HG03520 (cell line): ENCODE measurements around the gene OR52A1.
"Not testable (repeated sequence)": the region's sequence is repeated elsewhere in the genome, so short reads cannot be mapped to it uniquely, and the experiment has no call there.

Source experiments
- ATAC-seq: cut with Tn5 transposase; IDR thresholded peaks from one replicate; pipeline ENCODE4 v1.9.1; 2021; ENCODE audit warnings: mild to moderate bottlenecking, moderate library complexity; ENCODE audit not compliant: unreplicated experiment

The OR52A1 gene

DNA sequence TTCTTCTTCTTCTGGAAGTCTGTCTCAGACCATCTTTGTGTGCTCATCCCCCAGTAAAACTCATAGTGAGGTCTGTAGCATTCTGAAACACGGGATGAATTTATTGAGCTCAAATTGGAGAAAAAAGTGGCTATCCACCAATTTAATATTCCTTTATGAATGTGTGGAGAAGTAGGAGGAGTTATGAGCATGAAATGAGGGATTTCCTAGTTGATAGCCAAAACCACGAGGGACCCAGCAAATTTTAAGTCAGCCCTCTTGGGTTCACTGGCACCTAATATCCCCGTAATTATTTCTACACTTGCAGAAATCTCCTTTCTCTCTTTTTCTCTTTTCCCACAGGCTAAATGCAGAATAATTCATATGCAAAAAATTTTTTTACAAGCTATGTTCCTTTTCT lies at the start of gene OR52A1:
OR52A1 (minus strand) TSS at position 101 of the 400 bp plus-strand sequence. CDS start 2,388 bp downstream, outside the sequence.
- ATAC-seq, result no peak

DNA sequence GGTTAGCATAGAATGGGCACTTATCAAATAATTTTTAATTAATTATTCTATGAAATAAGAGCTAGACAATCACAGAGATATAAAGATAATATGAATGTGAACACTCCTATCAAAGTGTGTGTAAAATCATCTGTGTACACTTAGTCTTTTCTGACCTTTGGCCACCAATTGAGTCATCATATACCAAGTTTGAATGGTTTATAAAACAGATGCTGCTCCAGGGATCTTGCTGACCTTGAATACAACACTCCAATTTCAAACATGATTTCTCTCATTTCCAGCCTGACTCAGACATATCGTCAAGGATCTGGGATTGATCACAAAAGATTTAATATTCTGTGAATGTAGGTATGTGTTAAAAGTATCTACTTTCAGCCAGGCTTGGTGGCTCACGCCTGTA lies 48.8 kb upstream of the OR52A1 start:
- ATAC-seq, result no peak

DNA sequence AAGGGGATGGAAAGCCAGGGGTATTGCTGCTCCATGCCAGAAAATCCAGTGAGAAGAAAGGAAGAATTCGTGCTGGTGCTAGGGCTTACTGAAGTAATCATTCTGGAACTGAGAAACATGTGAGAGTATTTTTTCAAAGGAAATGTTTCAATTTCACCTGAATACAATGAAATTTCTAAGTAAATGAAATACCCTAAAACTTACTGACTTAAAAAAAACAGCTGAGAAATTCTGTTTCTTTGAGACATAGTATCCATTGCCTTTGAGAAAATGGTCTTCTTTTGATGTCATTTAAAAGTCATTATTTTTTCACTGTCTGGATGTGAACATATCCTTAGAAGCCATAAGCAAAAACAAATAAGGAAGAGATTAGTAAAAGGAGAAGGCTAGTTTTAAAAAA lies 46.0 kb upstream of the OR52A1 start, which contains the start of gene OR51V1:
OR51V1 (minus strand) TSS at position 101 of the 400 bp plus-strand sequence; CDS start at position 101, 0 bp downstream.
- ATAC-seq, result no peak

DNA sequence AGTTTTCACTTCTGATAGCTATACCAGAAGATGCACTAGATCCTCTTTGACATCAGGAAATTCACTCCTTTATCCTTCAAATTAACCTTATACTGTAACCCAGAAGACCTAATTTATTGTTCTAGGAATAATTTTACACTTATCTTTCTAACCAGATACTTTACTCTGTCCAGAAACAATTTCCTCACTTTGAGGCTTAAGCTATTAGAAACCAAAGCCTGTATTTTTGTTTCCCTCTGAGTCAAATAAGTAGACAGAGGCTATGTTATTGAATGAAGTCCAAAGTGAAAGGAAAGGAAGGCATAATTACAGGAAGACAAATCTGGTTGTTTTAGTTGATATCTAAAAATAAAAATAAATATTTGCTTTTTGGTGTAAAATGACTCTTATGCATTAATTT lies 43.7 kb upstream of the OR52A1 start:
- ATAC-seq, result no peak

DNA sequence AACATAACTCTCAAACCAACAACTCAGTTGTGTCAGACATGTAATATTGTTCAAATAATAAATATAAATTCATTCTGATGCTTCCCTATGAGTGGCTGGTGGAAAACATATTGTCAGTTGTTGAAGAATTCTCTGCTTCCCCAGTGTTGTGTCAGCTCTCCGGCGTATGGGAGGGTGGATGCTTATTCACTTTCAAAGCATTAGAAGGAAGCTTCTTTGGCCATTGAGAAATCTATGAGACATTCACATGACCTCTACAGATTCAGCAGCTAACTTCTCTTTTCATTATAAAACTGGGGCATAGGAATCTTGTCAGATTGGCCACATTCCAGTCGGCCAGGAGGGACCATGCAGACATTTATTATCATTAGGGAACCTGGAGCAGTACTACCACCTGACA lies 43.0 kb upstream of the OR52A1 start:
- ATAC-seq, result no peak

DNA sequence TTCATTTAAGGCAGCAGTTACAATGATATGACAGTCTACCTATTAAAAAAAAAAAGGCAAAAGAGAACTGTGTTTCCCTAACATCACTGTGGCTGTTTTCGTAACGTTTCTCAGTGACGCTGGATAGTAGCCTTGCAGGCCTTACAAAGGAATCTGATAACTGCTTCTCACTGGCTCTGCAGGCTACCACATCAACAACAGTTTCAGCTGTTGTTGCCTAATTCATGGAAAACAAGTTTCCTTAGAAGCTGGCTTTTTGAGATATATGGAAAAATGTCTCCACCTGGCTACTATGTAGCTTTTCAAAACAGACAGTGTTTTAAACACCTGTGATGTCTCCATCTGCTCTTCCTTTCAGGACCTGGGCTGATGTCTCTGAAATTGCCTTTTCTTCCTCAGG lies 42.2 kb upstream of the OR52A1 start:
- ATAC-seq, result no peak

DNA sequence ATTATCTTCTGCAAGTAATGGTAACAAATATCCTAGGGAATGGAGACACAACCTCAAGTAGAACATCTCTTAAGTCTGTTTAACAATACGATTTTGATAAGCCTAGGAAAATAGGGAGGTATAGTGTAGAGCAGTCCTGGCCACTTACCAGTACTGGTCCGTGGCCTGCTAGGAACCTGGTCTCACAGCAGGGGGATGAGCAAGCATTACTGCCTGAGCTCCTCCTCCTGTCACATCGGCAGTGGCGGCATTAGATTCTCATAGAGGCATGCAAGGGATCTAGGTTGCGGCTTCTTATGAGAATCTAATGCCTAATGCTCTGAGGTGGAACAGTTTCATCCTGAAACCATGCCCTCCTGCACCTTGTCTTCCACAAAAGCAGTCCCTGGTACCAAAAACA lies 41.5 kb upstream of the OR52A1 start:
- ATAC-seq, result no peak

DNA sequence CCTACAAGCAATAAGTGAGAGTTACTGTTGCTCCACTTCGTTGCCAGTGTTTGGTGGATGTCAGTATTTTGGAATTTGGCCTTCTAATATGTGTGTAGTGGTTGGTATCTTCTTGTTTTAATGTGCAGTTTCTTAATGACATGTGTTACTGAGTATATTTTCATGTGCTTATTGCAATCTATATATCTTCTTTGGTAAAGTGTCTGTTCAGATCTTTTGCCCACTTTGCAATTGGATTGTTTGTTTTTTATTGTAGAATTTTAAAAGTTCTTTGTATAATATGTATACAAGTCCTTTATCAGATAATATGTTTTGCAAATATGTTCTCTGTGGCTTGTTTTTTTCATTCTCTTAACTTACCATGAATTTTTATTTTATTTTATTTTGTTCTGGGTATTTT lies 38.2 kb upstream of the OR52A1 start:
- ATAC-seq, result no peak

DNA sequence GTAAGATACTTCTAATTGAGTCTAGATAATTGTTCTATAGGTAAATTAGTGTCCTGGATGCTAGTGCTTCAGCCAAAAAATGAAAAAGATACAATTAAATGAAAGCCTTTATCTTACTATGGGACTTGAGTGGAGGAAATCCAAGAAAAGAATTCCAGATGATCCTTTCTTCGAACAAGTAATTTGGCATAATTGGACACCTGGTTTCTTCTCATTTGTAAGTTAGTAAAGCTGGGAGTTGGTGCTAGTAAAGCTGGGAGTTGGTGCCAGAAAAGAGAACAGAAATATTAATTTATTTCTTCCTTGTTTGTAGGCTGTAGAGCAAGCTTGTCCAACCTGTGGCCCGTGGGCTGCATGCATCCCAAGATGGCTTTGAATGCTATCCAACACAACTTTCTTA lies 33.6 kb upstream of the OR52A1 start:
- ATAC-seq, result no peak

DNA sequence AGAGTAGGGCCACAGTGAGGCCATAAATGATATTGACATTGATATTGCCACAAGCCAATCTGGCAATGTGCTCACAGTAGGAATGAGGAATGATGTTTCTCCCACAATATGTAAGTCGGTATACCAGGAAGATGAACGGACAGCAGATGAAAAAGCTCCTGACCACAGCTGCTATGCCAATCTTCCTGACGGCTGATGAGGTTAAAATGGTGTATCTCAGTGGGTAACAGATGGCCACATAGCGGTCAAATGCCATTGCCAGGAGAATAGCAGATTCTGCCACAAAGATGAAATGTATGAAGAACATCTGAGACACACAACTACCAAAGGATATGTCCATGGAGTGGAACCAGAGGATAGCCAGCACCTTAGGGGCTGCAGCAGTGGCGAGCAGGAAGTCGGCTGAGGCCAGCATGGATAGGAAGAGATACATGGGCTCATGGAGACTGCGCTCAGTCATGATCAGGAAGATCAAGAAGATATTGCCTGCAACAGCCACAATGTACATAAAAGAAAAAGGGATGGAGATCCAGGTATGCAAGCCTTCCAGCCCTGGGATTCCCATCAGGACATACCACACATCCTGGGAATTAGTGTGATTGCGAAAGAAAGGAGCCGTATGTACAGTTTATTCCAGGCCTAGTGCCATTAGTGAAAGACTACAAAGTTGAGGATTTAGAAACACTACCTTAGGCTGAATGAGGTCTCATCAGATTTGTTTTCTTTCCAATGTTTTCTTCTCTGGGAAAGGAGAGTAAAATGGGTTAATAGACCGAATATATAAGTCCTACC lies 23.7 kb upstream of the OR52A1 start:
- ATAC-seq, result no peak

DNA sequence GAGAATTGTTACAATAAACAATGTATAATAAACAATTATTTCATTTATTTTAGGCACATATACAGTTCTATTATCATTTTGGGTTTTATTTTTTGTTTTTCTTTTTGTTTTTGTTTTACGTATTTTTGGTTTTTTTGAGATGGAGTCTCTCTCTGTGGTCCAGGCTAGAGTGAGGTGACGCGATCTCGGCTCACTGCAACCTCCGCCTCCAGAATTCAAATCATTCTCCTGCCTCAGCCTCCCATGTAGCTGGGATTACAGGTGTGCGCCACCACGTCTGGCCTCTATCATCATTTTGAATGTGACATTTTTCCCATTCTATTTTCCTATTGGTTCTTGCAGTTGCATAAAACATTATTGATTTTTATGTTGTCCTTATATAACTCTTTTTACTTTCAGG lies 20.4 kb upstream of the OR52A1 start:
- ATAC-seq, result no peak

DNA sequence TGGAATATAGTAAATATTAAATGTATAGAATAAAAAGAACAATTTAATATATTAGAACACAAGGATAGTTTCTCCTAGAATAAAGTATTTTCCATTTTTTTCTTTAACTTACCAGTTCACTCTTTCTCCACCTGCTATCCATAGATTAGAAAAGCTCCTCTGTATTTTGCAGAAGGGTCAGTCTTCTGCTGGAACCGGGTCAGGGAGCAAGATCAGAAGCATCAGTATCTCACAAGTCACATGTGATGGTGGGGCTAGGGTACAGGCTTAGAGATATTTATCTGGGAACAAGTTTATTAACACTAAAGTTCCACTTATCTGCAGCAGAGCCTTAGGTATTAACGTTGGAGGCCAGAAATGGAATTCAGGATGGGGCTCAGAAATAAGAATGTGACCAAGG lies 17.3 kb upstream of the OR52A1 start:
- ATAC-seq, result no peak

DNA sequence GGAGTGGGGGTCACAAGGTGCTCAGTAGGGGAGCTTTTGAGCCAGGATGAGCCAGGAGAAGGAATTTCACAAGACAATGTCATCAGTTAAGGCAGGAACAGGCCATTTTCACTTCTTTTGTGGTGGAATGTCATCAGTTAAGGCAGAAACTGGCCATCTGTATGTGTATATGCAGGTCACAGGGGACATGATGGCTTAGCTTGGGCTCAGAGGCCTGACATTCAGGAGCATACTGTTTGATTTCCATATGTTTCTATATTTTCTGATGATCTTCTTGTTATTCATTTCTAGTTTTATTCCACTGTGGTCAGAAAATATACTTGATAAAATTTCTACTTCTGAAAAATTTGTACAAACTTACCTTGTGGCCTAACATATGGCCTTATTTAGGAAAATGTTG lies 11.3 kb upstream of the OR52A1 start:
- not testable (repeated sequence) for ATAC-seq

DNA sequence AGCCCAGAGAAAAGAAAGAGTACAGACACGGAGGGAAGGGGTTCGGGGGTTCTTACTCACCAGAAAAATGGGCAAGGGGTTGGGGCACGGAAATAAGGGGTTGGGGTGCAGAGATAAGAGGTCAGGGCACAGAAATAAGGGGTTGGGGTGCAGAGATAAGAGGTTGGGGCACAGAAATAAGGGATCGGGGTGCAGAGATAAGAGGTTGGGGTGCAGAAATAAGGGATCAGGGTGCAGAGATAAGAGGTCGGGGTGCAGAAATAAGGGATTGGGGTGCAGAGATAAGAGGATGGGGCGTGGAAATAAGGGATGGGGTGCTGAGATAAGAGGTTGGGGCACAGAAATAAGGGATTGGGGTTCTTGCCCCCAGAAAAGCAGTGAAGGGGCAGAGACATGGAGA lies 10.2 kb upstream of the OR52A1 start:
- not testable (repeated sequence) for ATAC-seq

DNA sequence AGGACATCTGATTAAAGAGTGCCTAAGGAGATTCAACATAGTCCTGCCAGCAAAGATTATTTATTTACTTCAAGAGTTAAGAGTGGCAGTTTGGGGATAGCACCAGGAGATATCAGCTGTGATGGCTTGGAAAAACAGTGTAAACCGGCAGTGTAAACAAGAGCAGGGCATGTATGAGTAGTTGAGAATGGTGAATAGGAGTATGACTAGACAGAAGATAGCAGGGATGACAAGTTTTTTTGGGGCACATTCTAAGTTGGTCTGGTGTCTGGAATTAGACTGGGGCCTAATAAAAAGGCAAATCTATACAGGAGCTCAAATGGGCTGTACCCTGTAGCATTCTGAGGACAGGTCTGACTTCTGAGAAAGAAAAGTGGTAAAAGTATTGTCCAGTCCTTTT lies 6.5 kb upstream of the OR52A1 start:
- ATAC-seq, result not testable (repeated sequence)

DNA sequence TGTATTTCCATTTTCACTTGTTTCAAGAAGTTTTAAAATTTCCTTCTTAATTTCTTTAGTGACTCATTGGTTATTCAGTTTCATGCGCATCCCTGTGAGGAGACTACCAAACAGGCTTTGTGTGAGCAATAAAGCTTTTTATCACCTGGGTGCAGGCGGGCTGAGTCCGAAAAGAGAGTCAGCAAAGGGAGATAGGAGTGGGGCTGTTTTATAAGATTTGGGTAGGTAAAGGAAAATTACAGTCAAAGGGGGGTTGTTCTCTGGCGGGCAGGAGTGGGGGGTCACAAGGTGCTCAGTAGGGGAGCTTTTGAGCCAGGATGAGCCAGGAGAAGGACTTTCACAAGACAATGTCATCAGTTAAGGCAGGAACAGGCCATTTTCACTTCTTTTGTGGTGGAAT lies 5.7 kb upstream of the OR52A1 start:
- not testable (repeated sequence) for ATAC-seq

DNA sequence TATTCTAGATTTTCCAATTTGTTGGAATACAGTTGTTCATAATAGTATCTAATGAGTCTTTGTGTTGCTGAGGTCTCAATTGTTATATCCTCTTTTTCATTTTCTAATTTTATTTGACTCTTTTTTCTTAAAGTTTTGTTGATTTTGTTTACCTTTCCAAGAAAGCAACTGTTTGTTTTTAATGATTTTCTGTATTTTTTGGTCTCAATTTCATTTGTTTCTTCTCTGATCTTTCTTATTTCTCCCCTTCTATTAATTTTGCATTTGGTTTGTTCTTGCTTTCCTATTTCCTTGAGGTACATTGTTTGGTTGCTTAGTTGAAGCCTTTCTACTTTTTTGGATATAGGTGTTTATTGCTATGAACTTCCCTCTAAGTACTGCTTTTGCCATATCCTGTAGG lies 5.2 kb upstream of the OR52A1 start:
- ATAC-seq, result no peak

DNA sequence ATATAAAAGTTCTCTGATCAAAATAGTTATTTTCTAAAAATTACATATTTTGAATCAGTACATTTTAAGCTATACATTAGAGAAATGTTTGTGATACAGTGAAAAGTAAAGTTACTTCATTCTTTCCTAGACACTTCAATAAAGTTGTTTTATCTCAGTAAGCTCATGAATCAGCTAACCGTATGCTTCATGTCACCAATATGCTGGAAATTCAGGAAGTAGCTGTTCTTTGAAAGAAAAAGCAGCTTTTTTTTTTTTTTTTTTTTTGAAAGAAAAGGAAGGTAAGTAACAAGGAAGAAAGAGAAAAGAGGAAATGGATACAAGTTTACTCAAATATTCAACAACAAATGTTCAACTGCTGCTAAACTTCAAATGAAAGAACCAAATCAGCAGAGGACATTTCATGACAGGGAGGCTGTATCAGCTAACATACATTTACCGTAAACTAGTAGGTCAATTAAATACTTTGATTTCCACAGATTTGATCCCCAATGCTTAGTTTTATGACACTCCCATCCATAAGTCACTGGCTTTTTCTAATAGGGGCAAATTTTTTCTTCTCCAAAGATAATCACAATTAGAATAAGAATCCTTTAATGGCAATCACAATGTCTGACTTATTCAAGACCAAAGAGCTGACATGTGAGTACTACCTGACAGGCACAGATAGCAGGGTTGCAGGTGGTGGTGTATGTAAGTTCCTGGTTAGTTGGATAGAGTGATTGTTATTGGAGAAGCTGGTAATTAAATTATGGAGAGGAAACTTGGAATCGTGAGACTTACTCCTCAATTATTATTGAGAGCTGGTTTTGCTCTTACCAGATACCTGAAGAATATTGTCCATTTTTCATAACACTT lies 754 bp downstream of the OR52A1 start:
- ATAC-seq, result no peak

DNA sequence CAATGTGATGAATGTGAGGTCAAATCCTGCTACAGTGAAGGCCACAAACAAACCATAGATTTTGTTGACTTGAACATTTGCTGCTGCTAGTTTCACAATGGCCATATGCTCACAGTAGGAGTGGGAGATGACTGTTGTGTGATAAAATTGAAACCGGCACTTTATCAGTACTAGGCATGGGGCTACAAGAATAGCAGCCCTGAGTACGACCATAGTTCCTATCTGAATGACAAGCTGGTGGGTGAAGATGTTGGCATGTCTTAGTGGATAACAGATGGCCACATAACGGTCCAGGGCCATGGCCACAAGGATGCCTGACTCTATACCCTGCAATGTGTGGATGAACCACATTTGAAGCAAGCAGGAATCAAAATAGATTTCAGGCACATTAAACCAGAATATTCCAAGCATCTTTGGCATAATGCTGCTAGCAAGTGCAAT lies 2.8 kb downstream of the OR52A1 start:
- no peak for ATAC-seq

DNA sequence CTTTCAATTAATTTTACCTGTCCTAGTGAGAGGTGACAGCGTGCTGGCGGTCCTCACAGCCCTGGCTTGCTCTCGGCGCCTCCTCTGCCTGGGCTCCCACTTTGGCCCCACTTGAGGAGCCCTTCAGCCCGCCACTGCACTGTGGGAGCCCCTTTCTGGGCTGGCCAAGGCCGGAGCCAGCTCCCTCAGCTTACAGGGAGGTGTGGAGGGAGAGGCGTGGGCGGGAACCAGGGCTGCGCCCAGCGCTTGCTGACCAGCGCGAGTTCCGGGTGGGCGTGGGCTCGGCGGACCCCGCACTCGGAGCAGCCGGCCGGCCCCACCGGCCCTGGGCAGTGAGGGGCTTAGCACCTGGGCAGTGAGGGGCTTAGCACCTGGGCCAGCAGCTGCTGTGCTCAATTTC lies 10.4 kb downstream of the OR52A1 start:
- not testable (repeated sequence) for ATAC-seq

DNA sequence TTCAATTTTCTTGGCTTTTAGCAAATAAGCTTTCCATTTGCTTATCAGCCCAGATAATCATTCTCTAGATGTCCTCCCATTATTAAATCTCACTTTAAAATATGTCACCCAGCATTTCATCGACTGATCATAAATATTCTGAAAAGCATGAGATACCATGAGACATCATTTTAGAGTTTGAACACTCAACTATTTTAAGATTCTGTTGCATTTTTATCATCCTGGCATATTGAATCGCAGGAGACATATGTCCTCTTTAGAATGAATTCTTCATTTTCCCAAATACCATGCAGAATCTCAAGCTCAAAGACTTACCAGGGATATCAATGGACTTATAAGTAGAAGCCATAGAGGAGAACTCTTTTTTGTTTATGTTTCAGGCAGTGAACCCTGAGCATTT lies 16.6 kb downstream of the OR52A1 start, which contains the start of gene OR52A5:
OR52A5 (minus strand) TSS at position 361 of the 400 bp plus-strand sequence. CDS start 5,714 bp downstream, outside the sequence.
- ATAC-seq, result no peak

DNA sequence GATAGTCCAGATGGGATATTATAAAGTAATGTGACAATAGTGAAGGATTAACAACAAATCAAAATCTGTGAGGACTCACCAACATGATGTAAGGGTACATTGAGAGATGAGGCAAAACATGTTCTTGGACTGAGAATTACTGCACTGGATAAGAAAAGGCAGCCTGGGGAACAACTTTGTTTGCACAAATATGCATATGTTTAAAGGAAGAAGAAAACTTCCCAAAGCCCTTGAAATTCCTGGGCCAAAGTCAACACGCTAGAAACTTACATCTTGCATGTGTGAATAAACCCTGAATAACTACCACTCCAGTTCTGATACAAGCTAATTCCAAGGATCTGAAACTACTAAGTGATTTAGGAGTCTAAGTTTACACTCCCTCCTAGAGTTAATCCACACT lies 17.5 kb downstream of the OR52A1 start:
- no peak for ATAC-seq
